ENCODE results near the gene CACNA1G.

- no peak for TF ChIP-seq CTCF (IDR thresholded peaks at IDR 0.05)
- TF ChIP-seq EZH2 (IDR thresholded peaks at IDR 0.05) = no peak
- TF ChIP-seq EZH2phosphoT487 (IDR thresholded peaks at IDR 0.05) = no peak
Observed at GRCh38 chr17:50568659-50569058, 8.1 kb downstream of the CACNA1G start.
